Measurements from ENCODE around the gene GRAP2.
A peak's percentile ranks its signal among the peaks of the same experiment; 100 is the strongest.

GRAP2 gene

GRCh38 chr22:39997421-39997820 is 96.5 kb downstream of the GRAP2 start:
- no peak for DNase-seq

GRCh38 chr22:39997939-39998726 is 97.2 kb downstream of the GRAP2 start:
- peak; percentile 88 for DNase-seq

GRCh38 chr22:39999144-39999757 is 98.4 kb downstream of the GRAP2 start:
- DNase-seq, result no peak

- no peak for DNase-seq
These were observed 99.3 kb downstream of the GRAP2 start for GRCh38 chr22:40000171-40000570.

- no peak for DNase-seq
These were observed 100.2 kb downstream of the GRAP2 start for GRCh38 chr22:40001106-40001505.

GRCh38 chr22:40001800-40002577 is 101.1 kb downstream of the GRAP2 start:
- no peak for DNase-seq

GRCh38 chr22:40002935-40003715 is 102.2 kb downstream of the GRAP2 start:
- DNase-seq, result no peak

GRCh38 chr22:40004836-40005235 is 104.0 kb downstream of the GRAP2 start:
- no peak for DNase-seq

- no peak for DNase-seq
These were observed 105.8 kb downstream of the GRAP2 start for GRCh38 chr22:40006641-40007040.

- no peak for DNase-seq
These were observed 107.2 kb downstream of the GRAP2 start for GRCh38 chr22:40007853-40008710.

GRCh38 chr22:40008726-40009291 is 107.9 kb downstream of the GRAP2 start:
- DNase-seq, result no peak

GRCh38 chr22:40009292-40009774 is 108.4 kb downstream of the GRAP2 start:
- peak; percentile 92 for DNase-seq

- peak; percentile 81 for DNase-seq
These were observed 109.2 kb downstream of the GRAP2 start for GRCh38 chr22:40009951-40010671.

- no peak for DNase-seq
These were observed 109.9 kb downstream of the GRAP2 start for GRCh38 chr22:40010746-40011145.

- no peak for DNase-seq
These were observed 113.9 kb downstream of the GRAP2 start for GRCh38 chr22:40014667-40015248.

GRCh38 chr22:40015358-40015976 is 114.6 kb downstream of the GRAP2 start:
- no peak for DNase-seq

- DNase-seq, result no peak
These were observed 117.2 kb downstream of the GRAP2 start for GRCh38 chr22:40018051-40018450.

GRCh38 chr22:40019100-40019499 is 118.2 kb downstream of the GRAP2 start:
- DNase-seq, result no peak

GRCh38 chr22:40020956-40021355 is 120.1 kb downstream of the GRAP2 start:
- DNase-seq, result no peak
